OCI-M1 (cell line): Measurements from ENCODE around the gene TRAPPC1.
"Not testable (repeated sequence)": the region's sequence is repeated elsewhere in the genome, so short reads cannot be mapped to it uniquely, and the experiment has no call there.

Experiments used
- DNase-seq: peaks from one replicate; lab custom pipeline; 2025; lab: John Stamatoyannopoulos, UW

TRAPPC1 gene, protein sequence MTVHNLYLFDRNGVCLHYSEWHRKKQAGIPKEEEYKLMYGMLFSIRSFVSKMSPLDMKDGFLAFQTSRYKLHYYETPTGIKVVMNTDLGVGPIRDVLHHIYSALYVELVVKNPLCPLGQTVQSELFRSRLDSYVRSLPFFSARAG

DNA sequence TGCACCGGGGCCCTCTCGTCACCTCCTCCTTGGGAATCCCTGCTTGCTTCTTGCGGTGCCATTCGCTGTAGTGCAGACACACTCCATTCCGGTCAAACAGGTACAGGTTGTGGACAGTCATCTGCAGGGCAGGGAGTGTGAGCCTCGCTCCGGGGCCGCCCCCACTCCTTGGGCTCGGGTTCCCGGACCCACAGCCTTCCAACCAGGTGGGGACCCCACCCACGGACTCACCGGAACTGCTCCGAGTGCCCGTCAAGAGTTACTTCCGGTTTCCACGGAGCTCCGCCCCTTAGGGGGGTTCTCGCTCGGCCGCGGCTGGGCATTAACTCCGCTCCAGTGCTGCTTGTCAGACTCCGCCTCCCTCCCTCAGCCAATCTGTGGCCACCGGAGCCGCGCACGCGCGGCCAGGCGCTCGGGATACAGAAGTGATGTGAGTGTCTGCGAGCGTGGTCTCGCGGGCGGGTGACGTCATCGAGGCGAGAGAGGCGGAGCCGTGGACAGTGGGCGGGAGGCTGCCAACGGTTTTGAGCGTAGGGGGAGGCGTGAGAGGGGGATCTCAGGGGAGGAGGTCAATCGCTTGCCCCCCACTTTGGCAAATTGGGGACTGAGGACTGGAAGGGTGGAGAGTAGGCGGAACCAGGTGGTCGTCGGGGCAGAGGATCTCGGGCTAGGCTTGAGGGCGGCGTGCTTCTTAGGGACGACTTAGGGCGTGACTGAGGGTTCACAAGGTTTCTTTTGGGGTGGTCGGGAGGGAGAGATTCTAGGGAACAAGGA lies at the start of gene TRAPPC1, which contains the start of gene CNTROB:
TSS of gene TRAPPC1 (minus strand) at position 238 of the 774 bp plus-strand sequence. CDS start at position 121, 117 bp downstream.
TSS of gene CNTROB (plus strand) at position 498 of the 774 bp plus-strand sequence. CDS start 874 bp downstream, outside the sequence.
- peak; percentile 100 for DNase-seq

DNA sequence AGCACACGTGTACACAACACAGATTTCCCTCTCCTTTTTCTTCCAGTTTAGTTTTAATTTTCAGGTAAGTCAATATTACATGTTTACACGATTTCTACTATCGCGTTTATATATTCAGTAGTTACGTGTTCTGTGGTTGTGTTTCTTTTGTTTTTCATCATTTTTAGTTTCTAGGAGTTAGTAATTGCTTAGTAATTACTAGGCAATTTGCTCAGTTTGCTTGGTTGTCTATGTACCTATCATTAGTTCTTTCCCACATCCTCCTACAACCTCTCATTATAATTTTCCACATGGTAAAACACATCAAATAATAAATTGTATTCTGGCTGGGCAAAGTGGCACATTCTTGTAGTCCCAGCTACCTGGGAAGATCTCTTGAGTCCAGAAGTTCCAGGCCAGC lies 46.1 kb upstream of the TRAPPC1 start:
- DNase-seq, result no peak

DNA sequence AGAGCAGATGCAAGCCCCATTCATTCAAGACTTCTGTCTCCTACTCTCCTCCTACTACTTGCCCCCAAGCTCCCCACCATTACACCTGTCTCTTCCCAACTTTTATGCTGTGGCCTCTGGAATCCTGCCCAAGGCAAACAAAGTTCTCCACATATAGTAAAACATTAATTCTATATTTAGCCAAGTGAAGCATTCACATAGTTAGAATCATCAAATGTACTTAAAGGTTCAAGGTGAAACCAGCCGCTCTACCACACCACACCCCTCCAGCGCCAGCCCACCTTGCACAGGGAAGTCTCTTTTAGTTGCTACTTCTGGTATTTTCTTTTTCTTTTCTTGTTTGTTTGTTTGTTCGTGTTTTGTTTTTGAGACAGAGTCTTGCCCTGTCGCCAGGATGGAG lies 45.3 kb upstream of the TRAPPC1 start:
- DNase-seq, result no peak

DNA sequence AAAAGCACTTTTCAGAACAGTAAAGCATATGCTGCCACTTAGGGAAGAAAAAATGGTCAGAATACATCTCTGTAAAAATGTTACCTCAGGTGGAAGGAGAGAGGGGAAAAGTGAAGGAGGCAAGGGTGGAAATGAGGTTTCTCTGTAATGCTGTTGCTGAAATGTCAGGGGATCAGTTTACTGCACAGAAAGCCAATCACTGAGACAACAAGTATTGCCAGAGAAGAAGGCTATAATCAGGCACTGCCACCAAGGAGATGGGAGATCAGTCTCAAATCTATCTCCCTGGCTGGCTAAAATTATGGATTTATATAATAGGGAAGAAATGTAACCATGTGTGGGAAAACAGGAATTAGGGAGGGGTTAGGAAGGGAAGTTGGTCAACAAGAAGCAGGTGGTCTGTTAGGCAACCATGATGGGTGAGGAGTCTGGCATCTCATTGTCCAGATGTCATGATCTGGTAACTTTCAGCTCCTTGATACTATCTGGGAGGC lies 42.9 kb upstream of the TRAPPC1 start:
- DNase-seq, result no peak

DNA sequence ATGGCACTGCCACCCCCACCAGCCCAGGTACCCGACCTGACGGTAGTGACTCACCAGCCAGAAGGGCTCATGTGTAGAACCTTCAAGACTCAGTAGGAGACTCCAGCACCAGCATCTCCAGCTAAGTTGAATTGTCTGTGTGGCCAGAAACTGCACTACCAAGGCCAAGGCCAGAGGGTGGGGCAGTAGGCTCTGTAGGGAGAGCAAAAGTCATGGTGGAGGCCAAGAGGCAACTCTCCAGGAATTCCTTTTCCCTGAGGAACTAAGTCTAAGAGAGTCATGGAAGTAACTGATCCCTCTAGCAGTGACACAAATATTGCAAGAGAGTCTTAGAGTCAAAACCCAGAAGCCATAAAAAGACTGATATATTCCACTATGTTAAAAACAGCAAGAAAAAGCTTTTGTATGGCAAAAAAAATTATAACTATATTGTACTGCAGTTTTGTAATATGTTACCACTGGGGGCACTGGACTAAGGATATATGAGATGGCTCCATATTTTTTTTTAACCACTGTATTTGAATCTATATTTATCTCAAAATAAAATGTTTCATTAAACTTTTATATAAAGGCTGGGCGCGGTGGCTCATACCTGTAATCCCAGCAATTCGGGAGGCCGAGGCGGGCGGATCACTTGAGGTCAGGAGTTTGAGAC lies 40.5 kb upstream of the TRAPPC1 start:
- DNase-seq, result no peak

DNA sequence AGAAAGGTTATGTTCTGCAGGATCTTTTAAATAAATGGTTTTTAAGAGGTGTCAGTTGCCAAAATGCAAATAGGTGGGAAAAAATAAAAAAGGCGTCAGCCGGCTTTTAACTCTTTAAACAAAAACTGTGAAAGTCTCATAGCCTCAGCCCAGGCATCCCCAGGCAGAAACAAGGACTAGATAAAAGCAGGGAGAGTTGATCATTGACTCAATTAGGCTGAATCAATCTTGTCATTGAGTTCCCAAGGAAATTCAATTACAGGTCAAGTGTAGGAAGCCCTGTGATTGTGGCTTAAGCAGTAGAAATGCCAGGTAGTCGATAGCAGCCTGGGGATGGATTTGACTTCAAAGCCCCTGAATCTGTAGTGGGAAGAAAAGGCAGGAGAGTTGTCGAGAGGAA lies 39.9 kb upstream of the TRAPPC1 start:
- DNase-seq, result no peak

DNA sequence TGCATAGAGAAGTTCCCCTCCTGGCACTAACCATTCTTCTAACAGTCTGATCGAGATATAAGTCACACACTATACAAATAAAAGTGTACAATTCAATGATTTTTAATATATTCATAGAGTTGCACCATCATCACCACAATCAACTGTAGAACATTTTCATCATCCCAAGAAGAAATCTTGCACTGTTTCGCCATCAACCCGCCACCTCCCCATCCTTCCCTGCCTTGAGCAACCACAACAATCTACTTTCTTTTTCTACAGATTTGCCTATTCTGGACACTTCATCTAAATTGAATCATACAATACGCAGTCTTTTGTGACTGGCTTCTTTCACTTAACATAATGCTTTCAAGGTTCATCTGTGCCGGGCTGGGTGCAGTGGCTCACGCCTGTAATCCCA lies 37.7 kb upstream of the TRAPPC1 start:
- peak; percentile 48 for DNase-seq

DNA sequence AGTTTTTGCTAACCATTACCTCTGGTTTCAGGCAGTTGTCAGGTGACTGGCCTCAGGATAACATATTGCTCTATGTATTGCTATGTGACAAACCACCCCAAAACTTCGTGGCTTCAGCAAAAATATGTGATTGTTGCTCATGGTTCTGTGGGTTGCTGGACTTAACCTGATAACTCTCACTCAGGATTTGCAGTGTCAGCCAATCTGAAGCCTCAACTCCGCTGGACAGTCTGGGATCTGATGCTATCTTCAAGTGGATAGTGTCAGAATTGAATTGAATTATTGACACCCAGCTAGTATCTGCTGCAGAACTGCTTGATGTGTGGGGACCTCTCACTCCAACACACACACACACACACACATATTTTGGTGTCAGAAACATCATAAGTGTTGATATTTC lies 36.0 kb upstream of the TRAPPC1 start:
- peak; percentile 23 for DNase-seq

DNA sequence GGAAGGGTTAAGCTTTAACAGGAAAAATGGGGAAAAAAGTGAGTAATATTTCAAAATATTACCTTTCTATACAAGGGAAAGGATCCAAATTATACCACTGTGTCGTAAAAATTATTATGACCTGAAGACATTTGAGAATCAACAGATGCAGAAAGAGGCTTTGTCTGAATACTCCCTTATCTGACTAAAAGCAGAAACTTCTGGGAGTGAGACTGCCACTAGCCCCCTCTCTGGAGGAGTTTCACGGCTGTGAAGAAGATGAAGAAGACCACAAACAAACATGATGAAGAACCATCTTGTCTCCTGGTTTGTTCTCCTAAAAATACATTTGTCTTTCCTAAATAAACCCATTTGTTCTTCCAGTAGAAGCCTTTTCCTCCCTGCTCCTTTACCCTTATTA lies 29.7 kb upstream of the TRAPPC1 start:
- peak; percentile 42 for DNase-seq

DNA sequence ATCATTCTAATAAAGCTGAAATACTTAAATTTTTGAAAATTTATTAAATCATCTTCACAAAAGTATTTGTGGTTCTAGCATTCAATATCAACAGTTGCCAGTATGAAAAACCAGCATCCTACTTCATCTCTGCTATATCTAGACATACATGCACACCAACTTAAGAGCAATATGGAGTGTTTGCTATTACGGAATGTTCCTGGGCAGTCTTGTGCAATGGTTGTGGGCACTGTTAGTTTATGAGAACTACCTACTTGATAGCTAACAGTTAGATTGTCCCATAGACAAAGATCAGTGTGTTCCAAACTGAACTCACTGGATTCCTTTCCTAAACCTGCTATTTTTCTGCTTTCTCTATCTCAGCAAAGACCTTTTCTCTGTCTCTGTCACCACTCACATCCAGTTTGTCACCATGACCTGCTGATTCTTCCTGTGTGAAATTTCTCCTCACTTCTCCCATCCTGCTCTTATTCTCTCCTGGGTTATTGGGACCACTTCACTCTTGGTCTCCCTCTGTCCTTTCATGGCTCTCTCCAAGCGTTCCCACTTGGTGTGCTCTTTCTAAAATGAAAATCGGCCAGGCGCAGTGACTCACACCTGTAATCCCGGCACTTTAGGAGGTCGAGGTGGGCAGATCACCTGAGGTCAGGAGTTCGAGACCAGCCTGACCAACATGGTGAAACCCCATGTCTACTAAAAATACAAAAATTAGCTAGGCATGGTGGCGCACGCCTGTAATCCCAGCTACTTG lies 27.9 kb upstream of the TRAPPC1 start:
- DNase-seq, result no peak

DNA sequence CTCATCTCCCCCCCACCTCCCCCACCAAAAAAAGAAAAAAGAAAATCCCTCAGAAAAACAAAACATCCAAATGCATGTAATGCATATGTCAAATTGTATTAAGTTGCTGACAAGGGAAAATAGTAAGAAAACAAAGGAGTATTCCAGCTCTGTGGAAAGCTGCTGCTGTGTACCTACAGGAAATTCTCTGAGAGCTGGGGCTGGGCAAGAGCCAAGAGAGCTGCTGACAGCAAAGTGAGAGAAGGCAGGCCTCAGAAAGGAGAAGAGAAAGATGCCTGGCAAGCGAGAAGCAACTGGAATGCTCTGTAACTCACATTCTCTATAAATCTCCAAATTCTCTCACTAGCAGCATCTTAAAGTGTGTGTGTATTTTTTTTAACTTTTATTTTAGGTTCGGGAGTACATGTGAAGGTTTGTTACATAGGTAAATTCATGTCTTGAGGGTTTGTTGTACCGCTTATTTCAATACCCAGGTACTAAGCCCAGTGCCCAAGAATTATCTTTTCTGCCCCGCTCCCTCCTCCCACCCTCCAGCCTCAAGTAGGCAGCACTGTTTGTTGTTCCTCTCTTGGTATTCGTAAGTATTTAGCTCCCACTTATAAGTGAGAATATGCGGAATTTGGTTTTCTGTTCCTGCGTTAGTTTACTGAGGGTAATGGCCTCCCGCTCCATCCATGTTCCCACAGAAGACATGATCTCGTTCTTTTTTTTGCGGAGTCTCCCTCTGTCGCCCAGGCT lies 24.7 kb upstream of the TRAPPC1 start:
- DNase-seq, result no peak

DNA sequence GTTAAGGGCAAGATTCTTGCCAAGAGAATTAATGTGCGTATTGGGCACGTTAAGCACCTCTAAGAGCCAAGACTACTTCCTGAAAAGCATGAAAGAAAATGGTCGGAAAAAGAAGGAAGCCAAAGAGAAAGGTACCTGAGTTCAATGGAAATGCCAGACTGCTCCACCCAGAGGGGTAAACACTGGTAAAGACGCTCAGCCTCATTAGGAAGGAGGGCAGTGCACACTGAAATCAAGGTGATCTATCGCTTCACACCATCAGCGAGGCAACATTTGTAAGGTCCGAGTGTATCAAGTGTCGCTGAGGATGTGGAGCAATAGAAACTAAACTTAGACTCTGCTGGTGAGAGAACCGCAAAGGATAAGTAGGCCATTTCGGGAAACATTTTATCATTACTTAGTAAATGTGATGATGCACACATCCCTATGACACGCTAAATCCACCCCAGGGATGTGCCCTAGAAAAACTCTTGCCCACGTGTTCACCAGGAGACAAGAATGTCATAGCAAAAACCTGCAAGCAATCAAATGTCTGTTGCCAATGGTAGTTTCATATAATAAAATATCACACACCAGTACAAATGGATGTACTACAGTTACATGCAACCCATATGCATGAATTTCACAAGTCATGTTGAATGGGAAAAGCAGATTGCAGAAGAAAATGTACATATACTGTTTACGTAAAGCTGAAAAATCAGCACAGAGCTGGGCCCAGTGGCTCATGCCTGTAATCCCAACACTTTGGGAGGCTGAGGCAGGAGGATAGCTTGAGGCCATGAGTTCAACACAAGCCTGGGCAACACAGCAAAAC lies 23.9 kb upstream of the TRAPPC1 start:
- DNase-seq, result no peak

DNA sequence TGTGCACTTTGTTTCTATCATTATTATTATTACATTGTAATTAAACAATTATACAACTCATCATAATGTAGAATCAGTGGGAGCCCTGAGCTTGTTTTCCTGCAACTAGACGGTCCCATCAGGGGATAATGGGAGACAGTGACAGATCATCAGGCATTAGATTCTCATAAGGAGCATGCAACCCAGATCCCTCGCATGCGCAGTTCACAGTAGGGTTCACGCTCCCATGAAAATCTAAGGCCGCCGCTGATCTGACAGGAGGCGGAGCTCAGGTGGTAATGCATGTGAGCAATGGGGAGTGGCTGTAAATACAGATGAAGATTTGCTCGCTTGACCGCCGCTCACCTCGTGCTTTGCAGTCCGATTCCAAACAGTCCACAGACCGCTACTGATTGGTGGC lies 21.5 kb upstream of the TRAPPC1 start:
- DNase-seq, result not testable (repeated sequence)

DNA sequence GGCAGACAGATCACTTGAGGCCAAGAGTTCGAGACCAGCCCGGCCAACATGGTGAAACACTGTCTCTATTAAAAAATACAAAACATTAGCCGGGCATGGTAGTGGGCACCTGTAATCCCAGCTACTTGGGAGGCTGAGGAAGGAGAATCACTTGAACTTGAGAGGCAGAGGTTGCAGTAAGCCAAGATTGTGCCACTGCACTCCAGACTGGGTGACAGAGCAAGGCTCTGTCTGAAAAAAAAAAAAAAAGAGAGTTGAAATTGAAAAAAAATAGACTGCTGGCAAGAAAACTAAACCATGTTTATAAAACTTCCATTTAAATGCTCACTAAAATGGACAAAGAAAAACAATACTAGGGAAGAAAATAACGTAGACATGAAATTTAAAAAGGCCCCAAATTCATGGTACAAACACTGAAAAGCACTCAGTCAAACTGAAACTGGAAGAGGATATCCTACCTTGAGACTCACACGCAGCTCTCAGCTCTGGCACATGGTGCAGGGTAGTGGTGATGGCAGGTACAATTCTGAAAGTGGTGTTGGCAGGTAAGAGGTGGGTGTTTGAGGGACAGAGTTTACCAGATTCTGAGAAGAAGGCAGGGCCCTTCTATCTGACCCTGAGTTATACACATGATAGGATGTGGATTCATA lies 19.5 kb upstream of the TRAPPC1 start:
- DNase-seq, result no peak

DNA sequence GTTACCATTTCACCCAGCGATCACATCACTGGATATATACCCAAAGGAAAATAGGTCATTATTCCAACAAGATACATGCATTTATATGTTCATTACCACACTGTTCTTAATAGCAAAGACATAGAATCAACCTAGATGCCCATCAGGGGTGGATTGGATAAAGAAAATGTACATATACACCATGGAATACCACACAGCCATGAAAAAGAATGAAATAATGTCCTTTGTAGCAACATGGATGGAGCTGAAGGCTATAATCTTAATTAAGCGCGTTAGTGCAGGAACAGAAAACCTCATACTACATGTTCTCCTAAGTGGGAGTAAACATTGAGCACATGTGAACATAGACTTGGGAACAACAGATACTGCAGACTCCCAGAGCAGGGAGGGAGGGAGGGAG lies 18.8 kb upstream of the TRAPPC1 start:
- no peak for DNase-seq

DNA sequence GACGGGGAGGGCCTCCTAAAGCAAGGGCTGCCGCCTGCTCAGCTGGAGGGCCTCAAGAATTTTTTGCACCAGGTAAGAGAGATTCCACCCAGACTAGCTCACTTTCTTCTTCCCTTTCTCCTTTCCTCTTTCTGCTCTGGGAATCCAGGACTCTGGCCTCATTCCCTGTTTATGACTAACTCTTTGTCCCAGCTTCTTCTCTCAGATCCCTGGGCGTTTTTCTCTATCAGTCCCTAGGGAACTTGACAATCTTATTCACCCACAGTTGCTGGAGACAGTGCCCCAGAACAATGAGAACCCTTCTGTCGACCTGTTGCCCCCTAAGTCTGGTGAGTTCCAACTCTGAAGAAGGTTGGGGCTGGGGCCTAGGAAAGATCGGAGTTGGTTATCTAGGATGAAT lies 15.9 kb upstream of the TRAPPC1 start:
- no peak for DNase-seq

DNA sequence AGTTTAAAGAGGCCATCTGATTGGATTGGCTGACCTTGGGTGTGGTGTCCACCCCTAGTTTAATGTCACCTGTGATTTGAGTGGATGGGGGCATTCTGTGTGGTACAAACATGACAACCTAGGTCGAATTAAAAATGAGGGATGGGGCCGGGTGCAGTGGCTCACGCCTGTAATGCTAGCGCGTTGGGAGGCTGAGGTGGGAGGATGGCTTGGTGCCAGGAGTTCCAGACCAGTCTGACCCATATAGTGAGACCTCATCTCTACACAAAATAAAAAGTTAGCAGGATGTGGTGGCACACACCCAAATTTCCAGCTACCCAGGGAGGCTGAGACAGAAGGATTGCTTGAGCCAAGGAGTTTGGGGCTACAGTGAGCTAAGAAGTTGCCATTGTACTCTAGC lies 14.7 kb upstream of the TRAPPC1 start:
- DNase-seq, result no peak

DNA sequence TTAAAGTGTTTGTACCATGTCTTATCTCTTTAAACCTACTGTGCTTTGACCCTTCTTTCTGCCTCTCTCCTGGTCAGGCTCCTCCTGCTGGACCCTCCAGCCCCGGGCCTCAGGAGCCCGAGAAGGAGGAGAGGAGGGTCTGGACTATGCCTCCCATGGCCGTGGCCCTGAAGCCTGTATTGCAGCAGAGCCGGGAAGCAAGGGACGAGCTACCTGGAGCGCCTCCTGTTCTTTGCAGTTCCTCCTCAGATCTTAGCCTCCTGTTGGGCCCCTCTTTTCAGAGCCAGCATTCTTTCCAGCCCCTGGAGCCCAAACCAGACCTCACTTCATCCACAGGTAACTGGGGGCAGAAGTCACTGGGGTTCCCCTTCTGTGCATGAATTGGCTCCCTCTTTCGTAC lies 13.9 kb upstream of the TRAPPC1 start:
- no peak for DNase-seq

DNA sequence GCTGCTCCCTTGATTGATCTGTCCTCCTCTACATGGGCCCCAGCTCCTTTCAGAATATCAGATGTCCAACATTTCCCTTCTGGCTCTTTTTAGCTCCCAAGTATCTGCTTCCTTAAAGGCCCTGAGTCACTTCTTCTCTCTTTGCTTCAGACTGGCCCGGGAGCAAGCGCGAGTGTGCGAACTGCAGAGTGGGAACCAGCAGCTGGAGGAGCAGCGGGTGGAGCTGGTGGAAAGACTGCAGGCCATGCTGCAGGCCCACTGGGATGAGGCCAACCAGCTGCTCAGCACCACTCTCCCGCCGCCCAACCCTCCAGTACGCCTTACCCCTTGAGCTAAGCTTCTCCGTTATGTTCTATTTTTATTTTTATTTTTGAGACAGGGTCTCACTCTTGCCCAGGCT lies 12.6 kb upstream of the TRAPPC1 start:
- DNase-seq, result no peak

DNA sequence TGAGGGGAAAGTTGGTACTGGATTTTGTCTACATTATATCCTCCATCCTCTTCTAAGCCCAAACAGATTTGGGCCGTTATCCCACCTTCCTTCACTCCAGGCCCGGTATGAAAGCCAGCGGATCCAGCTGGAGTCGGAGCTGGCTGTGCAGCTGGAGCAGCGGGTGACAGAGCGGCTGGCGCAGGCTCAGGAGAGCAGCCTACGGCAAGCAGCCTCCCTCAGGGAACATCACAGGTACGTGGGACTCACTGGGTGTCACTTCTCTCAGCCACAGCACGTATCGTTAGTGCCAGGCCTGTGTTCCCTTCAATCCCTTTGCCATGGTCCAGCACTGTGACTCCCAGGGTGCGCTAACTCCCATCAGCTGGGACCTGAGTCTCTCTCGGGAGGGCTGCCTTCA lies 11.5 kb upstream of the TRAPPC1 start:
- no peak for DNase-seq
